Endothelial cell of umbilical vein (primary cell): Measurements from ENCODE around the gene APOBEC3F. TPM values are rescaled to one million over a fixed set of nuclear protein-coding genes. Genes with fewer than 3 reads are reported as not detected.

ENCODE experiments used
- BruUV-seq: library from RNA; stranded (reverse); fragments of 400-500 nt; replicated peaks from 2 replicates; lab custom pipeline; 2021; lab: Mats Ljungman, UMichigan
- CTCF ChIA-PET: fragments of 300-600, 350-600 bp; sonication (Branson Sonifier 250); formaldehyde crosslinking; loops from one replicate; lab custom pipeline; 2021; ENCODE audit warnings: antibody characterized with exemption, inconsistent platforms; lab: Charles Lee
- POLR2A ChIA-PET: fragments of 300-600, 350-600 bp; sonication (Branson Sonifier 250); formaldehyde crosslinking; loops from one replicate; lab custom pipeline; 2021; ENCODE audit warnings: antibody characterized with exemption, inconsistent platforms; lab: Charles Lee
- DNase-seq: peaks from one replicate; pipeline ENCODE4 v3.0.0-alpha.2; 2011; ENCODE audit warnings: low read depth, low spot score
- FAIRE-seq: peaks from 2 replicates; lab custom pipeline; 2011; peaks lifted over from hg19 to GRCh38; lab: Jason Lieb, UNC
- H2AFZ ChIP-seq: 2 replicates; pipeline ENCODE4 v1.6.0; 2012; ENCODE audit warnings: low read depth, low read length, control low read depth, inconsistent platforms
- H3K27ac ChIP-seq: 2 replicates; pipeline ENCODE4 v1.5.1; 2011; ENCODE audit warnings: low read depth, mild to moderate bottlenecking, control low read depth, low read length, moderate library complexity; ENCODE audit not compliant: insufficient read depth
- H3K27me3 ChIP-seq, 2 experiments: 2 replicates each; pipeline versions ENCODE4 v1.6.0 to v1.6.1; 2011; ENCODE audit warnings: low read length in 2 of 2, mixed read lengths in 1 of 2; ENCODE audit not compliant: control insufficient read depth in 2 of 2, insufficient read depth in 2 of 2
- H3K36me3 ChIP-seq, 2 experiments: 2 replicates in 1 of 2; 3 replicates in 1 of 2; pipeline ENCODE4 v1.5.1; 2011; ENCODE audit warnings: low read length in 2 of 2, mild to moderate bottlenecking in 1 of 2, moderate library complexity in 1 of 2; ENCODE audit not compliant: control insufficient read depth in 2 of 2, insufficient read depth in 2 of 2; ENCODE audit errors: extremely low read depth in 1 of 2
- H3K4me1 ChIP-seq: 3 replicates; pipeline ENCODE4 v1.5.1; 2011; ENCODE audit warnings: mild to moderate bottlenecking, low read length; ENCODE audit not compliant: control insufficient read depth, insufficient read depth; ENCODE audit errors: extremely low read depth
- H3K4me2 ChIP-seq: 2 replicates; pipeline ENCODE4 v1.6.1; 2011; ENCODE audit warnings: low read length, control low read depth, mixed read lengths; ENCODE audit not compliant: insufficient read depth
- H3K4me3 ChIP-seq, 3 experiments: fragments of 200-600 bp in 1 of 3; sonication (generic), shearing (Covaris generic) in 1 of 3; replicated peaks in 1 of 3; 2 replicates each; pipeline ENCODE4 v1.5.1; 2011 to 2016; ENCODE audit warnings: control low read depth in 3 of 3, low read length in 3 of 3, mild to moderate bottlenecking in 2 of 3, inconsistent platforms in 1 of 3, low read depth in 1 of 3, moderate library complexity in 1 of 3; ENCODE audit not compliant: insufficient read depth in 1 of 3
- H3K79me2 ChIP-seq: 2 replicates; pipeline ENCODE4 v1.6.0; 2012; ENCODE audit warnings: low read length, inconsistent platforms; ENCODE audit not compliant: control insufficient read depth, insufficient read depth
- H3K9ac ChIP-seq: replicated peaks from 2 replicates; pipeline ENCODE3; 2011; ENCODE audit warnings: low read length, control low read depth; ENCODE audit not compliant: insufficient read depth; ENCODE audit errors: extremely low read depth
- H3K9me1 ChIP-seq: replicated peaks from 3 replicates; pipeline ENCODE4 v1.6.0; 2011; ENCODE audit warnings: mild to moderate bottlenecking, low read length; ENCODE audit not compliant: control insufficient read depth, insufficient read depth; ENCODE audit errors: extremely low read depth
- H3K9me3 ChIP-seq: replicated peaks from 2 replicates; pipeline ENCODE4 v1.5.1; 2012; ENCODE audit warnings: low read length, inconsistent platforms; ENCODE audit not compliant: control insufficient read depth, insufficient read depth
- H4K20me1 ChIP-seq: replicated peaks from 2 replicates; pipeline ENCODE3; 2011; ENCODE audit warnings: mild to moderate bottlenecking, low read length; ENCODE audit not compliant: control insufficient read depth, insufficient read depth; ENCODE audit errors: extremely low read depth
- EZH2 ChIP-seq: IDR thresholded peaks from 2 replicates; pipeline ENCODE4 v1.6.1; 2012; ENCODE audit warnings: borderline replicate concordance, low read depth, mild to moderate bottlenecking, moderate library complexity, low read length, inconsistent platforms; ENCODE audit not compliant: severe bottlenecking
- GATA2 ChIP-seq: IDR thresholded peaks from 2 replicates; pipeline ENCODE4 v1.7.0; 2011; ENCODE audit warnings: low read depth, mild to moderate bottlenecking, moderate library complexity, mixed read lengths, low read length; ENCODE audit not compliant: insufficient read length, insufficient read depth
- JUN ChIP-seq: IDR thresholded peaks from 2 replicates; pipeline ENCODE4 v1.6.1; 2011; ENCODE audit warnings: borderline replicate concordance, low read depth; ENCODE audit not compliant: insufficient read length, insufficient read depth
- MYC ChIP-seq: IDR thresholded peaks from one replicate; pipeline ENCODE4 v1.6.1; 2011; ENCODE audit warnings: mild to moderate bottlenecking, low read depth, low read length
- dilution Hi-C: fragments of 300-500 bp; cut with MboI; formaldehyde crosslinking; loops from one replicate; pipeline ENCODE4 v1.15.0; 2019; ENCODE audit warnings: low sequenced_read_pairs; ENCODE audit not compliant: extremely low pct_ligation_motif_present
- intact Hi-C: fragments of 100-400 bp; cut with micrococcal nuclease; formaldehyde crosslinking; loops from one replicate; pipeline ENCODE4 v1.10.0; 2022
- polyA plus RNA-seq, 4 experiments: library from polyadenylated mRNA; depleted of rRNA in 3 of 4; stranded (reverse) in 3 of 4; unstranded in 1 of 4; fragments of >200 nt; gene quantifications; 2 replicates each; pipeline versions ENCODE4 v1.2.1 to v1.2.3, GENCODE V29; 2011 to 2012; ENCODE audit warnings: missing spikeins in 1 of 4
- total RNA-seq: library from RNA; stranded (reverse); gene quantifications from 2 replicates; pipeline ENCODE4 v1.2.3, GENCODE V29; 2021
- TF ChIP-seq, protein P1 (sequence below), 2 donors: IDR thresholded peaks; 1 replicate in 1 of 2; 2 replicates in 1 of 2; pipeline ENCODE4 v1.5.1; 2011; ENCODE audit warnings: low read length in 2 of 2, mild to moderate bottlenecking in 2 of 2, moderate library complexity in 2 of 2, control low read depth in 1 of 2, inconsistent platforms in 1 of 2, low read depth in 1 of 2; ENCODE audit not compliant: insufficient read depth in 1 of 2; ENCODE audit errors: extremely low read depth in 1 of 2

Gene APOBEC3F
- total and polyA plus RNA-seq, 2 donors (not counting 3 experiments of a cell fraction or from before 2014, with no cell fraction given) = 10.2 to 11.0 TPM

GRCh38 chr22:39083212-39084165 is 42.8 kb downstream of the APOBEC3F start:
- TF ChIP-seq, protein P1, sequence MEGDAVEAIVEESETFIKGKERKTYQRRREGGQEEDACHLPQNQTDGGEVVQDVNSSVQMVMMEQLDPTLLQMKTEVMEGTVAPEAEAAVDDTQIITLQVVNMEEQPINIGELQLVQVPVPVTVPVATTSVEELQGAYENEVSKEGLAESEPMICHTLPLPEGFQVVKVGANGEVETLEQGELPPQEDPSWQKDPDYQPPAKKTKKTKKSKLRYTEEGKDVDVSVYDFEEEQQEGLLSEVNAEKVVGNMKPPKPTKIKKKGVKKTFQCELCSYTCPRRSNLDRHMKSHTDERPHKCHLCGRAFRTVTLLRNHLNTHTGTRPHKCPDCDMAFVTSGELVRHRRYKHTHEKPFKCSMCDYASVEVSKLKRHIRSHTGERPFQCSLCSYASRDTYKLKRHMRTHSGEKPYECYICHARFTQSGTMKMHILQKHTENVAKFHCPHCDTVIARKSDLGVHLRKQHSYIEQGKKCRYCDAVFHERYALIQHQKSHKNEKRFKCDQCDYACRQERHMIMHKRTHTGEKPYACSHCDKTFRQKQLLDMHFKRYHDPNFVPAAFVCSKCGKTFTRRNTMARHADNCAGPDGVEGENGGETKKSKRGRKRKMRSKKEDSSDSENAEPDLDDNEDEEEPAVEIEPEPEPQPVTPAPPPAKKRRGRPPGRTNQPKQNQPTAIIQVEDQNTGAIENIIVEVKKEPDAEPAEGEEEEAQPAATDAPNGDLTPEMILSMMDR (IDR thresholded peaks at IDR 0.05; ENCODE audit: extremely low read depth in 1 of 2, insufficient read depth in 1 of 2, low read depth in 1 of 2, low read length in 2 of 2) = no peak
- TF ChIP-seq GATA2 (no peak), EZH2 (no peak), JUN (no peak), MYC (no peak)
- no TSS peak for BruUV-seq
- Histone ChIP-seq H3K4me2 (no peak overlapping the region), H2AFZ (no peak overlapping the region), H3K79me2 (no peaks in the 10 kb centered on the region), H3K27ac (no peak overlapping the region), H3K36me3 (no peaks in the 10 kb centered on the region), H3K9me3 (no peaks in the 10 kb centered on the region), H4K20me1 (no peaks in the 10 kb centered on the region), H3K9me1 (no peaks in the 10 kb centered on the region), H3K9ac (no peak overlapping the region), H3K4me1 (no peaks in the 10 kb centered on the region), H3K27me3 (no peaks in the 10 kb centered on the region), H3K4me3 (no peak overlapping the region)
- CTCF ChIA-PET = no interaction called here
- no peak for DNase-seq
- FAIRE-seq = no peak
- POLR2A ChIA-PET = no interaction called here
- intact Hi-C loops = no loop called here
- dilution Hi-C loops = no loop called here
